Progenitor cell of endocrine pancreas (in vitro differentiated cells): ENCODE data around the gene SEC61B. TPM values are rescaled to one million over a fixed set of nuclear protein-coding genes. Genes with fewer than 3 reads are reported as not detected.

Source experiments
- DNase-seq: peaks from one replicate; pipeline ENCODE4 v3.0.0; 2021; ENCODE audit warnings: low spot score; ENCODE audit not compliant: unreplicated experiment
- H3K27ac Mint-ChIP-seq: 2 replicates; pipeline ENCODE4 v1.8.0; 2021; ENCODE audit warnings: mild to moderate bottlenecking, moderate library complexity, mixed read lengths
- H3K27me3 Mint-ChIP-seq: 2 replicates; pipeline ENCODE4 v1.8.0; 2021; ENCODE audit warnings: mixed read lengths
- H3K36me3 Mint-ChIP-seq: 2 replicates; pipeline ENCODE4 v1.8.0; 2022; ENCODE audit warnings: mixed read lengths; ENCODE audit not compliant: insufficient read depth
- H3K4me1 Mint-ChIP-seq: 2 replicates; pipeline ENCODE4 v1.8.0; 2021; ENCODE audit warnings: low read depth, mixed read lengths
- H3K4me3 Mint-ChIP-seq: 2 replicates; pipeline ENCODE4 v1.8.0; 2021; ENCODE audit warnings: low read depth, mild to moderate bottlenecking, moderate library complexity, mixed read lengths
- H3K9me3 Mint-ChIP-seq: 2 replicates; pipeline ENCODE4 v1.8.0; 2021; ENCODE audit warnings: low read depth, mixed read lengths
- total RNA-seq: library from RNA; stranded (reverse); gene quantifications from 2 replicates; pipeline ENCODE4 v1.2.1, GENCODE V29; 2021
- TF ChIP-seq, protein P1 (sequence below): fragments of 200-600 bp; sonication (generic); IDR thresholded peaks from one replicate; pipeline ENCODE4 v1.5.0; 2021; ENCODE audit warnings: antibody characterized with exemption, mild to moderate bottlenecking; ENCODE audit not compliant: unreplicated experiment

The SEC61B gene
- total RNA-seq, 1 donor from 2014 or later: 153 TPM

DNA sequence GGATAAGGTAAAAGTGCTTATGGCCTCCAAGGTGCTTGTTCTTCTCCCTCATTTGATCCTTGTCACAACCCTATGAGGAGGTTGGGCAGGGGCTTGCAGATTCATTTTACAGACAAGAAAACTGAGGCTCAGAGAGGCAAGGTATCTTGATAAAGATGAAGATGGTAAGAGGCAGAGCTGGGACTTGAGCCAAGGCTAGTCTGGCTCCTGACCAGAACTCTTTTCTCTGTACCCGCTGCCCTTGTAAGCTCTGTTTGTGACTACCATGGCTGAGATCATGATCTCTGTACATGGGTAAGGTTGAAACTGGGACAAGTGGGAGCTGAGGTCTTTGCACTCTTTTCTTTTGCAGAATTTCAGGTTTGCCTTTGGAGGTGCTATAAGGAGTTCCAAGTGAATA lies 33.6 kb downstream of the SEC61B start:
- no peaks in the 10 kb centered on the region for H3K4me1 Mint-ChIP-seq

GRCh38 chr9:99257723-99258389 lies 35.8 kb downstream of the SEC61B start:
- H3K36me3 Mint-ChIP-seq: no peaks in the 10 kb centered on the region
- H3K4me1 Mint-ChIP-seq: no peaks in the 10 kb centered on the region
- TF ChIP-seq, protein P1, sequence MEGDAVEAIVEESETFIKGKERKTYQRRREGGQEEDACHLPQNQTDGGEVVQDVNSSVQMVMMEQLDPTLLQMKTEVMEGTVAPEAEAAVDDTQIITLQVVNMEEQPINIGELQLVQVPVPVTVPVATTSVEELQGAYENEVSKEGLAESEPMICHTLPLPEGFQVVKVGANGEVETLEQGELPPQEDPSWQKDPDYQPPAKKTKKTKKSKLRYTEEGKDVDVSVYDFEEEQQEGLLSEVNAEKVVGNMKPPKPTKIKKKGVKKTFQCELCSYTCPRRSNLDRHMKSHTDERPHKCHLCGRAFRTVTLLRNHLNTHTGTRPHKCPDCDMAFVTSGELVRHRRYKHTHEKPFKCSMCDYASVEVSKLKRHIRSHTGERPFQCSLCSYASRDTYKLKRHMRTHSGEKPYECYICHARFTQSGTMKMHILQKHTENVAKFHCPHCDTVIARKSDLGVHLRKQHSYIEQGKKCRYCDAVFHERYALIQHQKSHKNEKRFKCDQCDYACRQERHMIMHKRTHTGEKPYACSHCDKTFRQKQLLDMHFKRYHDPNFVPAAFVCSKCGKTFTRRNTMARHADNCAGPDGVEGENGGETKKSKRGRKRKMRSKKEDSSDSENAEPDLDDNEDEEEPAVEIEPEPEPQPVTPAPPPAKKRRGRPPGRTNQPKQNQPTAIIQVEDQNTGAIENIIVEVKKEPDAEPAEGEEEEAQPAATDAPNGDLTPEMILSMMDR: no peak
- no peaks in the 10 kb centered on the region for H3K9me3 Mint-ChIP-seq
- no peak overlapping the region for H3K27ac Mint-ChIP-seq
- no peak overlapping the region for H3K4me3 Mint-ChIP-seq
- no peak for DNase-seq
- H3K27me3 Mint-ChIP-seq: peaks cover 3% of the 10 kb centered on the region

More for the DNA sequence above, 33.6 kb downstream of the SEC61B start:
- H3K27me3 Mint-ChIP-seq: peaks cover 3% of the 10 kb centered on the region
- H3K36me3 Mint-ChIP-seq: no peaks in the 10 kb centered on the region
- DNase-seq: no peak
- H3K4me3 Mint-ChIP-seq: no peak overlapping the region
- TF ChIP-seq, protein P1: no peak
- H3K27ac Mint-ChIP-seq: no peak overlapping the region
- H3K9me3 Mint-ChIP-seq: no peaks in the 10 kb centered on the region

DNA sequence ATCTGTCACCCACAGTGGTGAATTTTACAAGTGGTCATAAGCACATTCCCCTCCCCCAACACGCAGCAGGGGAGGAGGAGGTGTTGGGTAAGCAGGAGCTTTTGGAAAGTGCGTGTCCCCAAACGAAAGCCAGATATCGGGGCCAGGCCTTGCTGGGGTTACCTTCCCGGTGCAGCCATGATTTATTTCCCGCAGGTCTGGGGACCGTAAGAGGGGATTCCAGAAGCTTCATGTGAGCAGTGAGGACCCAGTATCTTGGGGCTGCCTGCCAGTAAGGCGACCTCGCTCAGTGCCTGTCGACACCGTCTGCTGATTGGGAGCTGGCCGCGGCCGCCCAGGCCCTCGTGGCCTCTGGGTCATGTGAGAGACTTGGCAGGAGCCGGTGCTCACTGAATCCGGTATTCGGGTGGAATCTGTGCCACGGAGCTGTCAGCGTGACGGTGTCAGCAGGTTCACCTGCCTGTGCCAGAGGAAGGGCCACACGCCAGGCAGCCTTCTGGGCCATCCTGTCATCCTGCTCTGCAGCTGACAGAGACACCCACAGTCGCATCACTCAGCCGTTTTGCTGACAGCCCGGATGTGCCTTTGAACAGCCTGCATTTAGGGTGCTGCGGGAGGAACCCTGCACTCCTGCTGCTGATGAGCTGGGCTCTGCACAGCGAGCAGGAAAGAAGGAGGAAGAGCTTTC lies 37.3 kb downstream of the SEC61B start:
- Mint-ChIP-seq H3K27ac (no peak overlapping the region), H3K27me3 (peaks cover 5% of the 10 kb centered on the region), H3K4me3 (no peak overlapping the region), H3K4me1 (no peaks in the 10 kb centered on the region), H3K36me3 (no peaks in the 10 kb centered on the region), H3K9me3 (no peaks in the 10 kb centered on the region)
- no peak for DNase-seq
- TF ChIP-seq, protein P1: no peak

DNA sequence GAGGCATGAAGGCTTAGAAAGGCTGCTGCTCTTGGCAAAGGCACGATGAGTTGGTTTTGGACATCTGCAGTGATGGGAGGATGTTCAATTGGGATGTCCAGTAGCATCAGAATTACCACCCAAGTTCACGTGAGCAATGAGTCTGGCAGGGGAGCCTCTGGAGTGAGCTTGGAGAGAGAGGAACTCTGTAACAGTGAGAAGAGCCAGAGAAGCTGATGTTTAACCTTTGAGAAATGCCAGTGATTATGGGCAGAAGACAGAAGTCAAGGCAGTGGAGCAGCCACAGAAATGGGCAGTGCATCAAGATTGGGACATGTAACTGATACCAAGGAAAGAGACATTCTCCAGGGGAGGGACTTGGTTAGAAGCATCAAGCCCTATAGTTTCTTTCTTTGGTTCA lies 39.8 kb downstream of the SEC61B start:
- Mint-ChIP-seq H3K27me3 (peaks cover 5% of the 10 kb centered on the region), H3K4me1 (no peaks in the 10 kb centered on the region), H3K9me3 (no peaks in the 10 kb centered on the region), H3K4me3 (no peak overlapping the region), H3K36me3 (no peaks in the 10 kb centered on the region), H3K27ac (no peak overlapping the region)
- DNase-seq: no peak
- TF ChIP-seq, protein P1: no peak

- Mint-ChIP-seq H3K27ac (no peak overlapping the region), H3K27me3 (peaks cover 5% of the 10 kb centered on the region), H3K36me3 (no peaks in the 10 kb centered on the region), H3K4me3 (no peak overlapping the region), H3K4me1 (no peaks in the 10 kb centered on the region), H3K9me3 (no peaks in the 10 kb centered on the region)
- DNase-seq: no peak
- TF ChIP-seq, protein P1: no peak
These were observed 40.9 kb downstream of the SEC61B start for GRCh38 chr9:99262949-99263418.
